NCI-H2227 treated with DMSO at 0.1 percent for 48 hours (cell line): ENCODE measurements around the gene WDR6.

Experiments used
- DNase-seq: peaks from one replicate; lab custom pipeline; 2025; lab: John Stamatoyannopoulos, UW

The WDR6 gene, protein sequence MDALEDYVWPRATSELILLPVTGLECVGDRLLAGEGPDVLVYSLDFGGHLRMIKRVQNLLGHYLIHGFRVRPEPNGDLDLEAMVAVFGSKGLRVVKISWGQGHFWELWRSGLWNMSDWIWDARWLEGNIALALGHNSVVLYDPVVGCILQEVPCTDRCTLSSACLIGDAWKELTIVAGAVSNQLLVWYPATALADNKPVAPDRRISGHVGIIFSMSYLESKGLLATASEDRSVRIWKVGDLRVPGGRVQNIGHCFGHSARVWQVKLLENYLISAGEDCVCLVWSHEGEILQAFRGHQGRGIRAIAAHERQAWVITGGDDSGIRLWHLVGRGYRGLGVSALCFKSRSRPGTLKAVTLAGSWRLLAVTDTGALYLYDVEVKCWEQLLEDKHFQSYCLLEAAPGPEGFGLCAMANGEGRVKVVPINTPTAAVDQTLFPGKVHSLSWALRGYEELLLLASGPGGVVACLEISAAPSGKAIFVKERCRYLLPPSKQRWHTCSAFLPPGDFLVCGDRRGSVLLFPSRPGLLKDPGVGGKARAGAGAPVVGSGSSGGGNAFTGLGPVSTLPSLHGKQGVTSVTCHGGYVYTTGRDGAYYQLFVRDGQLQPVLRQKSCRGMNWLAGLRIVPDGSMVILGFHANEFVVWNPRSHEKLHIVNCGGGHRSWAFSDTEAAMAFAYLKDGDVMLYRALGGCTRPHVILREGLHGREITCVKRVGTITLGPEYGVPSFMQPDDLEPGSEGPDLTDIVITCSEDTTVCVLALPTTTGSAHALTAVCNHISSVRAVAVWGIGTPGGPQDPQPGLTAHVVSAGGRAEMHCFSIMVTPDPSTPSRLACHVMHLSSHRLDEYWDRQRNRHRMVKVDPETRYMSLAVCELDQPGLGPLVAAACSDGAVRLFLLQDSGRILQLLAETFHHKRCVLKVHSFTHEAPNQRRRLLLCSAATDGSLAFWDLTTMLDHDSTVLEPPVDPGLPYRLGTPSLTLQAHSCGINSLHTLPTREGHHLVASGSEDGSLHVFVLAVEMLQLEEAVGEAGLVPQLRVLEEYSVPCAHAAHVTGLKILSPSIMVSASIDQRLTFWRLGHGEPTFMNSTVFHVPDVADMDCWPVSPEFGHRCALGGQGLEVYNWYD

DNA sequence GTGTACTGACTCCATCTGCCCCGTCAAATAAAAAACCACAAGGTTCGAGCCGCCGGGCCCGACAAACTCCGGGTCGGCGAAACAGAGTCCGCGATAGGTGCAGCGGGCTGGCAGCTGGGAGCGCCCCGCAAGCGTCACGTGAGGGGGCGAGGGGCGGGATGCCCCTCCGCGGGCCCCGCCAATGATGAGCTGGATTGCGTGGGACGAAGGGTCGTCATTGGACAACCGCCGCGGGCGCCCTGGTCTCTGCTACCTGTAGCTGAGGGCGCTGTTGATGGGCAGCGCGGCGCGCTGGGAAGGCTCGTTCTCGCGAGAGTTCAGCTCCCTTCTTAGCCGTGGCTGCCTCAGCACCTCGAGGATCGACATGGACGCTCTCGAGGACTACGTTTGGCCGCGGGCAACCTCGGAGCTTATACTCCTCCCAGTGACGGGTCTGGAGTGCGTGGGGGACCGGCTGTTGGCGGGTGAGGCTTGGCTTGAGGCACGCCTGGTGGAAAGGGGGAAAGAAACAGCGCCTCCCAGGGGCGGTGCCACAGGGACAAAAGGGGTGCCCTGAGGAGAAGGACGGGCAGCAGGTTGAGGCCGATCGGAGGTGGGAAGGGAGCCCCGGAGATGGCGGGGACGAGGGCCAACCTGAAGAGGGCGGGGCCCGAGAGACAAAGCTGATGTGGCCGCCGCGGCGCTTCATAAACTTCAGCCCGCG, at the start of gene WDR6:
Gene WDR6 (plus strand): TSS at position 324 of the 703 bp plus-strand sequence. CDS start 41 bp downstream, at position 365.
- DNase-seq: peak; percentile 89

- no peak for DNase-seq
Measured at GRCh38 chr3:48960841-48961413, 46.3 kb upstream of the WDR6 start.

GRCh38 chr3:48962340-48962739, 44.9 kb upstream of the WDR6 start:
- no peak for DNase-seq

DNA sequence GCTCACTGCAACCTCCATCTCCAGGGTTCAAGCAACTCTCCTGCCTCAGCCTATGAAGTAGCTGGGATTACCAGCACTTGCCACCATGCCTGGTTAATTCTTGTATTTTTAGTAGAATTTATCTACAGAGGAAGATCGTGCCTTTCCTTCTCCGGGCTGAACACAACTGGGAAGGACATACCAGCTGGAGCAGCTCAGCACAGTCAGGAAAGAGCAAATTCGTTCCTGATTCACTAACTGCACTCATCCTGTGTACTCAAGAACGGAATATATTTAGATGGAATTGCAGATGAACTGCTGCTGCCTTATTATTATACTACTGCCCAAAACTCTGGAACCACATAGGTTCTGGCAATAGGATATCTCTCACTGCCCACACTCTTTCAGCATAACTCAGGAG, 44.3 kb upstream of the WDR6 start:
- no peak for DNase-seq

GRCh38 chr3:48963591-48963990, 43.6 kb upstream of the WDR6 start:
- DNase-seq: no peak

DNA sequence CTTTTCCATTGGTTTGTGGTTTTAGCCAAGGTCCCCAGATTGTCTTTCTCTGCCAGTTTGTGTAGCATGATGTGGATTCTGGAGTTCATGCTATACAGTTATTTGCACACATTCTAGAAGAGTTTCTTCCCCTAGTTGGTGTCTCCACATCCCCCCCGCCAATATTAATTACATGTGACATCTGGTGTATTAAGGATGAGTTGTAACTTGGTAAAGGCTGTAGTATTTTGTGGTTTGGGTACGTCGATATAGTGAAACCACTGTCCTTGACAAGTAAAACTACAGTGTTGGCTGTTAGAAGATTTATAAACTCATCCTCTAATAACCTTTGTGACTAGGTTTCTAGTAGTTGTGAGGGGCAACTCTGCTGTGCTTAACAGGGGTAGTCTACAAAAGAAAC, 40.8 kb upstream of the WDR6 start:
- no peak for DNase-seq

DNA sequence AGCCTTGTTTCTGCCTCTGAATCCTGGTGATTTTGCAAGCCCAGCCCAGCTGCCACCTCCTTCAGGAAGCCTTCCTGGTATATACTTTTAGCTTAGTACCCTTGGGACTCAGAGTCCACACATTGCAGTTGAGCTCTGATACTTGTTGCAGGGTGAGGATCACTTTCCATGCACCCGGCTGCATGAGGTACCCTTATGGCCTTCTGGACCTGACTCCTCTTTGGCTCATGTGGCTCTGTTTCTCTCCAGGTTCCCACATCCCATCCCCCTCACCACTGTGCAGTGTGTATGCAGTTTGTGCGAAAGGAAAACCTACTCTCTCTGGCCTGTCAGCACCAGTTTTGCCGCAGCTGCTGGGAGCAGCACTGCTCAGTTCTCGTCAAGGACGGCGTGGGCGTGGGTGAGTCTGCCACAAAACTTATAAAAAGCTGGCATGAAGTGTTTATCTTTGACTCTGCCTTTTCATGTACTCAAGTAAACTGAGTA, 40.3 kb upstream of the WDR6 start:
- DNase-seq: no peak

DNA sequence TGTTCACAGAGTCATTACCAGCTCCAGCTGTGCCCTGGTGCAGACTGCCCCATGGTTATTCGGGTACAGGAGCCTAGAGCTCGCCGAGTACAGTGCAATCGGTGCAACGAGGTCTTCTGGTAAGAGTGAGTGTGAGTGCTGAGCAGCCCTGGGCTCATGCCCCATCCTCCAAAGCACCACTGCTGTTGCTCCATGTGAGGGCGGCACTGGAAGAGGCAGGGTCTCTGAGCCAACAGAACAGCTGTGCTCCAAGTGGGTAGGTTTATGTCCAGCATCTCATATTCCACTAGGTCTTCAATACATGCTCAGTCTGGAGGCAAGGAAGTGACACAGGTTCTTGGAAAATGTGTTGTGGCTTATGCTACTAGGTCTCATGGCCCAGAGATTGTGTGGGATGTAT, 36.6 kb upstream of the WDR6 start:
- DNase-seq: no peak

- DNase-seq: no peak
Measured at GRCh38 chr3:48974076-48974864, 32.9 kb upstream of the WDR6 start.

GRCh38 chr3:48979451-48979850, 27.7 kb upstream of the WDR6 start:
- no peak for DNase-seq

DNA sequence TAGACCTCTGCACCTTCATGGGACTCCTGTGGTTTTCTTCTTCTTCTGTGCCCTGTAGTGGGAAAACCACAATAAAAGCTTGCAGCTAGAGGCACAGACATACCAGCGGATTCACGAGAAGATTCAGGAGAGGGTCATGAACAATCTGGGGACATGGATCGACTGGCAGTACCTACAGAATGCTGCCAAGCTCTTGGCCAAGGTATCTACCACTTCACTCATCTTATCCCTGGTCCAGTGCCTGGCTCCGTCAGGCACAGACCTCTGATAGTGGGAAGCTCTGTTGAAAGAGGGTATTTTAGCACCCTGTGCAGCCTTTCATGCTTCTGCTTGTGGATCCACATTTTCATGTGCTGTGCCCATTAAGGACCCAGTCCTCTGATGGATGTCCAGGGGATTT, 26.9 kb upstream of the WDR6 start:
- DNase-seq: no peak

DNA sequence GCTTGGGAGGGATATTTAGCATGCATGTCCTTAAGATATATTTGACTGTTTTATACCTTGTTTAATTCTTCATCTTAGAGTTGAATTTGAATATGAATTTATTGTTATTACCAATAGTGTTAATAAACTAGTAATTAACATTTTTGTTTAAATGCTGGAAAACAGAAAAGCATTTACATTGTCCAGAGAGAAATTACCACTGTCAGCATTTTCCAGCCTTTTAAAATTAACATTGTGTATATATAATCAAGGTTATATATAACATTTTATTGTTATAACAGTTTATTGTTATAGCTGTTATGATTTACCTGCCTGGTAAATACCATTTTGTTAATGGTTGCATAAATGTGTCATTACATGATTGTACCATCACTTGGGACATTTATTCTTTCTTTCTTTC, 25.2 kb upstream of the WDR6 start:
- DNase-seq: no peak

DNA sequence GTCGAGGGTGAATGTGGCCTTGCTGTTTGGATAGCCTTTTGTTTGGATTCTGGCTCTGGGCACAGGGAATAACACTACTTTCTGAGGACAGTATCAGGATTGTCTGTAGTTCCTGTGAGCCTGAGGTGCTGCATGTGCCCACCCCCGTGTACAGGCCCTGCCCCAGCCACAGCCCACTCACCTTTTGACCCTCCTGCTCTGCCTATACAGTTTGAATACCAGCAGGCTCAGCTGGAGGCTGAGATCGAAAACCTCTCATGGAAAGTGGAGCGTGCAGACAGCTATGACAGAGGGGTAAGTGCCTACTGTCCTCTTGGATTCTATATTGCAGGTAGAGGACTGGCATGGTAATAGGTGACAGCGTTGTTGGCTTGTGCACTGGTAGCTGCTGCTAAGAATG, 24.5 kb upstream of the WDR6 start:
- no peak for DNase-seq

GRCh38 chr3:48983096-48983495, 24.1 kb upstream of the WDR6 start:
- DNase-seq: no peak

GRCh38 chr3:48984663-48985062, 22.5 kb upstream of the WDR6 start:
- no peak for DNase-seq

- no peak for DNase-seq
Measured at GRCh38 chr3:48985831-48986376, 21.3 kb upstream of the WDR6 start.

- DNase-seq: no peak
Measured at GRCh38 chr3:48989126-48989795, 17.9 kb upstream of the WDR6 start.

DNA sequence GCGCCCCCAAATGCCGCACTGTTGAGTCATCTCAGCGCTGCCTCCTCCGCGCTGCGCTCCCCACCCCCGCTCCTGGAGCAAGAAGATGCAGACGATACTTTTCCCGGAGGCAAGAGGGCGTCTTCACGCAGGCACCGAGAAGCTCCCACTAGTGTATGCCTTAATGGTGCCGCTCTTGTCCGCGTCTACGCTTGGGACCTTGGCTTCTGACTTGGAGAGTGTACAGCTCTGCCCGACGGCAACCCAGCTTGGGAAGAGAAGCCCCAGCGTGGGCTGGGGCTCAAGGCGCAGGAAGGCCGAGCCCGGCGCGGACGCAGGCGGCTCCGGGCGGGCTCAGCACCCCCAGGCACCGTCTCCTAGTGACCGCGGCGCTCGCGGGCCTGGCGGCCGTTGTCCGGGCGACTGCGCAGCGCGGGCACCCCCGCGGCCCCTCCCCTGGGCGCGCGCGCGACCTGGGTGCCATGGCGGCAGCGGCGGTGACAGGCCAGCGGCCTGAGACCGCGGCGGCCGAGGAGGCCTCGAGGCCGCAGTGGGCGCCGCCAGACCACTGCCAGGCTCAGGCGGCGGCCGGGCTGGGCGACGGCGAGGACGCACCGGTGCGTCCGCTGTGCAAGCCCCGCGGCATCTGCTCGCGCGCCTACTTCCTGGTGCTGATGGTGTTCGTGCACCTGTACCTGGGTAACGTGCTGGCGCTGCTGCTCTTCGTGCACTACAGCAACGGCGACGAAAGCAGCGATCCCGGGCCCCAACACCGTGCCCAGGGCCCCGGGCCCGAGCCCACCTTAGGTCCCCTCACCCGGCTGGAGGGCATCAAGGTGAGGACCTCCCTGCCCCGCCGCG, 17.2 kb upstream of the WDR6 start, which contains the start of gene P4HTM:
Gene P4HTM (plus strand): TSS at position 446 of the 840 bp plus-strand sequence. CDS start 16 bp downstream, at position 462.
- peak; percentile 51 for DNase-seq
